ENCODE measurements around the gene ELL2.
"Not testable (repeated sequence)": the region's sequence is repeated elsewhere in the genome, so short reads cannot be mapped to it uniquely, and the experiment has no call there.

Gene ELL2

GRCh38 chr5:95838001-95838520 is 123.6 kb downstream of the ELL2 start:
- DNase-seq (ENCODE audit: low spot score): no peak

GRCh38 chr5:95837492-95837891 is 124.2 kb downstream of the ELL2 start:
- no peak for DNase-seq (ENCODE audit: low spot score)

DNA sequence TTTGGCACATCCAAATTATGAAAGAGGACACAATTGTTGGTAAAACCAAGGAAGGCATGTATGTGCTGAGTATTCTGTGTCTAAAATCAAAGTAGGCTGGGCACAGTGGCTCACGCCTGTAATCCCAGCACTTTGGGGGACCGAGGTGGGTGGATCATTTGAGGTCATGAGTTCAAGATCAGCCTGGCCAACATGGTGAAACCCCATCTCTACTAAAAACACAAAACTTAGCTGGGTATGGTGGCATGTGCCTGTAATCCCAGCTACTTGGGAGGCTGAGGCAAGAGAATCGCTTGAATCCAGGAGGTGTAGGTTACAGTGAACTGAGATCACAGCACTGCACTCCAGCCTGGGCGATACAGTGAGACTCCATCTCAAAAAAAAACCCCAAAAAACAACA is 124.7 kb downstream of the ELL2 start:
- DNase-seq (ENCODE audit: low spot score): not testable (repeated sequence)

- no peak for DNase-seq (ENCODE audit: low spot score)
These were observed 125.1 kb downstream of the ELL2 start for GRCh38 chr5:95836544-95836943.

- DNase-seq (ENCODE audit: low spot score): no peak
These were observed 125.8 kb downstream of the ELL2 start for GRCh38 chr5:95835682-95836385.

Data from ecto neural progenitor cell (in vitro differentiated cells).